Activated naive CD4-positive, alpha-beta T cell treated with anti-CD3 and anti-CD28 coated beads, Interleukin-2, amount 10 ng/mL, durations not matched to agents 7 days and 5 days (primary cell): ENCODE measurements around the gene PLK5.
"Not testable (repeated sequence)": the region's sequence is repeated elsewhere in the genome, so short reads cannot be mapped to it uniquely, and the experiment has no call there.

ENCODE experiments used
- CTCF ChIA-PET: fragments of 350-600 bp; sonication (Branson Sonifier 250); formaldehyde crosslinking; loops from one replicate; lab custom pipeline; 2021; ENCODE audit warnings: antibody characterized with exemption; lab: Charles Lee
- DNase-seq: peaks from one replicate; pipeline ENCODE4 v3.0.0-alpha.2; 2020
- H3K27ac Mint-ChIP-seq: one replicate; pipeline ENCODE4 v1.8.0; 2021; ENCODE audit warnings: mild to moderate bottlenecking, moderate library complexity, mixed read lengths
- H3K27me3 Mint-ChIP-seq: one replicate; pipeline ENCODE4 v1.8.0; 2021; ENCODE audit warnings: mild to moderate bottlenecking, mixed read lengths
- H3K36me3 Mint-ChIP-seq: one replicate; pipeline ENCODE4 v1.8.0; 2021; ENCODE audit warnings: mixed read lengths
- H3K4me1 Mint-ChIP-seq: one replicate; pipeline ENCODE4 v1.8.0; 2021; ENCODE audit warnings: mixed read lengths
- H3K4me3 Mint-ChIP-seq: one replicate; pipeline ENCODE4 v1.8.0; 2021; ENCODE audit warnings: mild to moderate bottlenecking, moderate library complexity, mixed read lengths
- H3K9me3 Mint-ChIP-seq: one replicate; pipeline ENCODE4 v1.8.0; 2021; ENCODE audit warnings: mixed read lengths

Gene PLK5

DNA sequence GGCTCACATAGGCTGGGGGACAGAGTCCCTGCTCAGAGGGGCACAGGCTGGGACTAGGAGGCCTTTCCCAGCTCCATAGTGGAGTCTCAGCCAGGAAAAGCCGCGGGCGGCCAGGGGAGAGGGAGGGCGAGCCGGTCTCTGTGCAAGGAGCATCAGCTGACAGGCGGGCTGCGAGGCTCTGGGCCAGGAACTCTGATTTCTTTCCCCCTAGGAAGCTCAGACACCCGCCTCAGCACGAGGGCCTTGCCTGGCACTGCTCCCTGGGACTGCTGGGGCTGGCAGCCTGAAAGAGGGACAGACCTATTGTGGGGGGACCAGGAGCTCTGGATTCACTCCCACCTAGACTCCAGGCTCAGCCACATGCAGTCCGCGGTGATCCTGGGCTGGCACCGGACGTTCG lies 2.2 kb upstream of the PLK5 start:
- Mint-ChIP-seq H3K4me3 (no peak overlapping the region), H3K9me3 (no peaks in the 10 kb centered on the region), H3K27ac (no peak overlapping the region), H3K4me1 (peaks cover 3% of the 10 kb centered on the region), H3K27me3 (peaks cover 77% of the 10 kb centered on the region), H3K36me3 (no peaks in the 10 kb centered on the region)
- DNase-seq: no peak
- CTCF ChIA-PET: no interaction called here

DNA sequence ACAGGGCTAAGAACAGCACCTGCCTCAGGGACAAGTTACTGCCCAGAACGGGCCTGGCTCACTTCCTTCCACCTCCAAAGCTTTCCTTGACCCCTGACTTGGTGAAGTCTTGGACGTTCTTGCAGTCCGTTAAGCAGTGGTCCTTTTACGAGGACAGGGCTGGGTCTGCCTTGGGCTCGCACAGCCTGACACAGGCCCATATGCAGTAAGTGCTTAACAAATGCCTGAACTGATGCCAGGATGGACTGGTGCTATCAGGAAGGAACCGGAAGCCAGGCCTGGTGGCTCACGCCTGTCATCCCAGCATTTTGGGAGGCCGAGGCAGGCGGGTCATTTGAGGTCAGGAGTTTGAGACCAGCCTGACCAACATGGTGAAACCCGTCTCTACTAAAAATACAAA lies 1.8 kb upstream of the PLK5 start:
- H3K4me1 Mint-ChIP-seq: peaks cover 3% of the 10 kb centered on the region
- no peaks in the 10 kb centered on the region for H3K36me3 Mint-ChIP-seq
- H3K4me3 Mint-ChIP-seq: no peak overlapping the region
- no peaks in the 10 kb centered on the region for H3K9me3 Mint-ChIP-seq
- peaks cover 76% of the 10 kb centered on the region for H3K27me3 Mint-ChIP-seq
- no peak for DNase-seq
- CTCF ChIA-PET: no interaction called here
- no peak overlapping the region for H3K27ac Mint-ChIP-seq

DNA sequence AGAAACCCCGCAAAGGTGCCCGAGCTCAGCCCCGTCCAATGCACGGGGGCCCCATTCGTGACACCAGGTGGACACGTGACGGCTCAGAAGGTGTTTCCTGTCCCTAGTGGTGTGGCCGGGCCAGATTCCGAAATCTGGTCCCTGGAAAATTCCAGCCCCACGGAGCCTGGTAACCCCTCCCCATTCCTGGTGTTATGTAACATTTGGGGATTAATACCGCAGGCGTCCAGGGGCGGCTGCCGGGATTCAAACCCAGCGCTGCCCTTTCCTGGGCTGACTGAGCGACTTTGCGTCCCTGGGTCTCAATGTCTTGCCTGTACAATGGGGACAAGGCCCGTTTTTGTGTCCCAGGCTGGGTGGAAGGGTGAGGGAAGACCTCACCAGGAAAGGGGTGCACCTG lies 1.0 kb upstream of the PLK5 start:
- Mint-ChIP-seq H3K27ac (no peak overlapping the region), H3K36me3 (no peaks in the 10 kb centered on the region), H3K4me1 (peaks cover 3% of the 10 kb centered on the region), H3K4me3 (no peak overlapping the region), H3K27me3 (peaks cover 73% of the 10 kb centered on the region), H3K9me3 (no peaks in the 10 kb centered on the region)
- DNase-seq: no peak
- CTCF ChIA-PET: interaction anchor here (0.6 kb wide), 1 partner anchor 9 kb away, joined by 3 read pairs; no protein-coding TSS in a partner anchor

DNA sequence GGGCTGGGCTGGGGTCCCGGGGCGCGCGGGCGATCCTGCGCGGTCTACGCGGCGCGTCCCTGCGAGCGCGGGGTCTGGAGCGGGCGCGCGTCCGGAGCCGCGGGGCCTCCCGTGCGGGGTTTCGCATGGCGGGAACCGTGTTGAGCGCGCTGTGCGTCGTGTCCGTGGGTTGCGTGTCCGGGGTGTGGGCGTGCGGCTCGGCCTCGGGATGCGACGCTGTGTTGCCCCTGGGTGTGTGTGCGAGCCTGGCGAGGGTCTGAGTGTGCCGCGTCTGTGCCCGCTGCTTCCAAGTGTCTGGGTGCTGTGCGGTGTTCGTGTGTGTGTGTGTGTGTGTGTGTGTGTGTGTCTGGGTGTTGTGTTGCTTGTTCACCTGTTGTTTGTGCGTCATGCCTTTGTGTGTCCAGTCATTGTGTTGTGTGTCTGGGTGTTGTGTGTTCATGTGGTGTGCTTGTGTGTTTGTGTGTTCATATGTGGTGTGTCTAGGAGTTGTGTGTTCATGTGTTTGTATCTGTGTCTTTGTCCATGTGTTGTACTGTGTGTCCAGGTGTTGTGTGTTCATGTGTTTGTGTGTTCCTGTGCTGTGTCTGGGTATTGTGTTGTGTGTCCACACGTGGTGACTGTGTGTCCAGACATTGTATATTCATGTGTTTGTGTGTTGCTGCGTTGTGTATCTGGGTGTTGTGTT lies 552 bp downstream of the PLK5 start:
- no peaks in the 10 kb centered on the region for H3K9me3 Mint-ChIP-seq
- H3K4me3 Mint-ChIP-seq: no peak overlapping the region
- H3K27ac Mint-ChIP-seq: no peak overlapping the region
- CTCF ChIA-PET: no interaction called here
- H3K36me3 Mint-ChIP-seq: no peaks in the 10 kb centered on the region
- H3K27me3 Mint-ChIP-seq: peaks cover 59% of the 10 kb centered on the region
- H3K4me1 Mint-ChIP-seq: peaks cover 3% of the 10 kb centered on the region
- DNase-seq: no peak

DNA sequence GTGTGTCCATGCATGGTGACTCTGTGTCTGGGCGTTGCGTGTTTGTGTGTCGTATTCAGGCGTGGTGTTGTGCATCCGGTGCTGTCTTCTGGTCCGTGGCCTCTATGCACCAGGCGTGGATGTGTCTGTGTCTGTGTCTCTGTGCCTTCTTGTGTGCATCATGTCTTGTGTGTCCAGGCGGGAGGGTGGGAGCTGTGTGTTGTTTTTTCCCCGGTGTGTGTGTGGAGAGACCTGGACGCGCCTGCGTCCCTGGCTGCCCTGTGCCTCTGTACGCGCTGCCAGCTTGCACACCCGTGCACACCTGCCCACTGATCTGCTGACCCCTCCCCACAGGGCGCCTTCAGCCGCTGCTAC lies 1.1 kb downstream of the PLK5 start:
- DNase-seq: no peak
- H3K4me3 Mint-ChIP-seq: no peak overlapping the region
- peaks cover 59% of the 10 kb centered on the region for H3K27me3 Mint-ChIP-seq
- no peaks in the 10 kb centered on the region for H3K36me3 Mint-ChIP-seq
- H3K9me3 Mint-ChIP-seq: no peaks in the 10 kb centered on the region
- CTCF ChIA-PET: no interaction called here
- H3K27ac Mint-ChIP-seq: no peak overlapping the region
- peaks cover 3% of the 10 kb centered on the region for H3K4me1 Mint-ChIP-seq

DNA sequence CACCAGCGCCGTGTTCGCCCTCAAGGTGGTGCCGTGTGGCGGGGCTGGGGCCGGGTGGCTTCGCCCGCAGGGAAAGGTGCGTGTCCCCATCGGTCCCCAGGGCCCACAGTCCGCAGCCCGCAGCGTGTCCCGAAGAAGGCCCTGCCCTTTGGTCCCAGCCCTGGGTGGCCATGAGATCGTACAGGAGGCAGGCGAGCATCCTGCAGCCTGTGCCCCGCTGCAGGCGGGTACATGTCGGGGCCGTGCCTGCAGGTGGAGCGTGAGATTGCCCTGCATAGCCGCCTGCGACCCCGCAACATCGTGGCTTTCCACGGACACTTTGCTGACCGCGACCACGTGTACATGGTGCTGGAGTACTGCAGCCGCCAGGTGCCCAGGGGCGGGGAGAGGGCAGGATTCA lies 1.5 kb downstream of the PLK5 start:
- CTCF ChIA-PET: no interaction called here
- peaks cover 3% of the 10 kb centered on the region for H3K4me1 Mint-ChIP-seq
- H3K27me3 Mint-ChIP-seq: peaks cover 58% of the 10 kb centered on the region
- no peak overlapping the region for H3K4me3 Mint-ChIP-seq
- no peaks in the 10 kb centered on the region for H3K36me3 Mint-ChIP-seq
- no peak for DNase-seq
- H3K27ac Mint-ChIP-seq: no peak overlapping the region
- H3K9me3 Mint-ChIP-seq: no peaks in the 10 kb centered on the region

DNA sequence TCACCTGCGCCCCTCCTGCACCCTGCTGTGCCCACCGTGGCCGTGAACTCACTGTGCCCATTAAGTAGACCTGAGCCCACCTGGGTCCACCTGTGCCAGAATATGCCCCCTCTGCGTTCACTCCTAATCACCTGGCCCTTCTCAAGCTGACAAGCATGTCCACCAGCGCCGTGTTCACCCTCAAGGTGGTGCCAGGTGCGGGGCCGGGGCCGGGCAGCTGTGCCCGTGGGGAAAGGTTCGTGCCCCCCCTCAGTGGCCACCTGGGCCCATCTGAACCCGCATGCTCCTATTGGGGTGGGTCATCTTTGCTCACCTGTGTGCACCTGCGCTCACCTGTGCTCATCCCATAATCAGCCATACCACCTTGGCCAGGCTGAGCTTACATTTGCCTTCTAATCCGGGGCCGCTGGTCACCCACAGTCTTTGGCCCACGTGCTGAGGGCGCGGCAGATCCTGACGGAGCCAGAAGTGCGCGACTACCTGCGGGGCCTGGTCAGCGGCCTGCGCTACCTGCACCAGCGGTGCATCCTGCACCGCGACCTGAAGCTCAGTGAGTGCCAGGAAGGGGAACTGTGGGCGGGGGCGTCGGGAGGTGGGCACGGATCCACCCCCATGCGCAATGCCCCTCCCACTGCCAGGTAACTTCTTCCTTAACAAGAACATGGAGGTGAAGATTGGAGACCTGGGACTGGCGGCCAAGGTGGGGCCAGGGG lies 2.3 kb downstream of the PLK5 start:
- no peaks in the 10 kb centered on the region for H3K36me3 Mint-ChIP-seq
- peaks cover 55% of the 10 kb centered on the region for H3K27me3 Mint-ChIP-seq
- DNase-seq: no peak
- CTCF ChIA-PET: no interaction called here
- no peaks in the 10 kb centered on the region for H3K9me3 Mint-ChIP-seq
- no peak overlapping the region for H3K4me3 Mint-ChIP-seq
- H3K27ac Mint-ChIP-seq: peak overlapping the region; percentile 33
- H3K4me1 Mint-ChIP-seq: peaks cover 3% of the 10 kb centered on the region

DNA sequence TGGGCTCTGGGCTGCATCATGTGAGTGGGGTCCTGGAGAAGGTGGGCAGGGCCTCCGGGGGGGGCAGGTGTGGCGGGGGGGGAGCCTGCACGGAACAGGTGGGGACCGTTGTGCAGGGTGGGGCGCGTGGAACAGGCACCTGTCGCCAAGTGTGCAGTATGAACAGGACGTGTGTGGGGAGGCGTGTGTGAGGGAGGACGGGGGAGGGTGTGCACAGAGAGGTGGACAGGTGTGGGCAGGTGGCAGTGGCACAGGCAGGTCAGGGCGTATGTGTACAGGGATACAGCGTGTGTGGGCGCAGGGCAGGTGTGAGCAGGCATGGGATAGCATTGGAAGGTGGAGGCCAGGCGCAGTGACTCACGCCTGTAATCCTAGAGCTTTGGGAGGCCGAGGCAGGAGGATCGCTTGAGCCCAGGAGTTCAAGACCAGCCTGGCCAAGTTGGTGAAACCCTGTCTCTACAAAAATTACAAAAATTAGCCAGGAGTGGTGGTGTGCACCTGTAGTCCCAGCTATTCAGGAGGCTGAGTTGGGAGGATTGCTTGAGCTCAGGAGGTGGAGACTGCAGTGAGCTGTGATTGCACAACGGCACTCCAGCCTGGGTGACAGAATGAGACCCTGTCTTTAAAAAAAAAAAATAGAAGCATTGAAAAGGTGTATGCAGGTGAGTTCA lies 3.2 kb downstream of the PLK5 start:
- Mint-ChIP-seq H3K4me1 (peaks cover 3% of the 10 kb centered on the region), H3K27me3 (peaks cover 46% of the 10 kb centered on the region), H3K27ac (no peak overlapping the region), H3K4me3 (no peak overlapping the region), H3K36me3 (no peaks in the 10 kb centered on the region), H3K9me3 (no peaks in the 10 kb centered on the region)
- no peak for DNase-seq
- CTCF ChIA-PET: interaction anchor here (1.3 kb wide), 1 partner anchor 19 kb away, joined by 3 read pairs; no protein-coding TSS in a partner anchor

DNA sequence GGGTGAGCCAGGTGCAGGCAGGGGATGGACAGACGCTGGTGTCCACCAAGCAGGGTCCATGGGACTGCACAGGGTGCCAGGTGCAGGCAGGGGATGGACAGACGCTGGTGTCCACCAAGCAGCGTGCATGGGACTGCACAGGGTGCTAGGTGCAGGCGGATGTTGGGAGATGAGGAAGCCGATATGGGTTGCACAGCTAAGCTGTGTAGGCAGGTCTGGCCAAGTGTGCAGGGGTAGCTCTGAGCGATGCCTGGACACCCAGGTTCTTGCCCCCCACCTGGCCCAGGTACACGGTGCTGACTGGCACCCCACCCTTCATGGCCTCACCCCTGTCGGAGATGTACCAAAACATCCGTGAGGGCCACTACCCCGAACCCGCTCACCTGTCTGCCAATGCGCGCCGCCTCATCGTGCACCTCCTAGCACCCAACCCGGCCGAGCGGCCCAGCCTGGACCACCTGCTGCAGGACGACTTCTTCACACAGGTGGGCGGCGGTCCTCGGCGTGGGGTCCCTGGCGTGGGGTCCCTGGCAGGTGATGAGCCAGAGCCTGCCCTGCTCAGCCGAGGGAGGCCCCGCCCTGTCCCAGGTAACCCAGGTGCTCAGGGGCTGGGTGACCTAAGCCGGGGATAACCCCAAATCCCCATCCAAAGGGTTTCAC lies 3.9 kb downstream of the PLK5 start:
- no peak for DNase-seq
- H3K36me3 Mint-ChIP-seq: no peaks in the 10 kb centered on the region
- H3K4me1 Mint-ChIP-seq: peaks cover 3% of the 10 kb centered on the region
- CTCF ChIA-PET: interaction anchor here (1.3 kb wide), 1 partner anchor 18 kb away, joined by 3 read pairs; no protein-coding TSS in a partner anchor
- no peaks in the 10 kb centered on the region for H3K9me3 Mint-ChIP-seq
- peaks cover 39% of the 10 kb centered on the region for H3K27me3 Mint-ChIP-seq
- no peak overlapping the region for H3K27ac Mint-ChIP-seq
- no peak overlapping the region for H3K4me3 Mint-ChIP-seq

DNA sequence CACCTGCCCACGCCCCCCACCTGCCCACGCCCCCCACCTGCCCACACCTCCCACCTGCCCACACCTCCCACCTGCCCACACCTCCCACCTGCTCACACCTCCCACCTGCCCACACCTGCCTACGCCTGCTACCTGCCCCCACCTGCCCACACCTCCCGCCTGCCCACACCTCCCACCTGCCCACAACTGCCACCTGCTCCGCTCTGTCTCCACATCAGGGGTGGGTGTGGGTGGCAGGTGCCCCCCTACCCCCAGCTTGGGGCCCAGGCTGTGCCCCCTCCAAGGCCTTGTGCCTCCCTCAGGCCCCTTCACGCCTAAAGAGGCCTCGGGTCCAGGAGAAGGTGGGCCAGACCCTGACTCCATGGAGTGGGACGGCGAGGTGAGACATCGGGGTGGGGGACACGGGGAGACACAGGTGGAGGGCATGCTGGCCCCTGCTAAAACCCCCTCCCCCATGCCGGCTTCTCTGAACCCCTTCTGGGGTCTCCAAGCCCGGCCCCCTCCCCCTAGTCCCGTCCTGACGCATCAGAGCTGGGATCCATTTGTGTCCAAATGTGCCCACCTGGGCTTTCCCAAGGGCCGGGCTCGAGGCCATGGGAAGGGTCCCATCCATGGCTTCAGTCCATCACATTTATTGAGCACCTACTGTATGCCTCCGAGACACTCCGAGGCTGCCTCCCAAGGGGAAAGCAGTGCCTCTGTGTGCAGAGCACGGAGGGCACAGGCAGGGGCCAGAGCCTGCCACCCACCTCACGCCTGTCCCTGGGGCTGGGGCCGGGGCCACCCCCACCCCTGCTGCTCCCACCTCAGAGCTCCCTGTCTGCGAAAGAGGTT lies 4.9 kb downstream of the PLK5 start:
- Mint-ChIP-seq H3K9me3 (no peaks in the 10 kb centered on the region), H3K27me3 (peaks cover 35% of the 10 kb centered on the region), H3K36me3 (no peaks in the 10 kb centered on the region), H3K27ac (no peak overlapping the region), H3K4me3 (no peak overlapping the region), H3K4me1 (peaks cover 3% of the 10 kb centered on the region)
- DNase-seq: no peak
- CTCF ChIA-PET: no interaction called here

DNA sequence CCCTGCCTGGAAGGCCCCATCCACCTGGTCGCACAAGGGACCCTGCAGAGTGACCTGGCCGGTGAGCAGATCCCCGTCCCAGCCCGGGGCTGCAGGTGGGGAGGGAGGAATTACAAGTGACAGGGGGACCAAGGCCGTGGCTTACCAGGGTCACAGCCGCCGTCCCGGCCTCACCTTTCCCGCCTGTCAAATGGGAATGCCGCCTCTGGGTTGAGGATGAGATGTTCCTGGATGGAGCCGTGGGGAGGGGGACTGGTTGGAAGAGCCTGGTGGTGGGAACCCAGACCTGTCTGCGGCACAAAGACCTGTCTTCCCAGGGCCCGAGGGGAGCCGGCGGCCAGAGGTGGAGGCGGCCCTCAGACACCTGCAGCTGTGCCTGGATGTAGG lies 5.5 kb downstream of the PLK5 start:
- Mint-ChIP-seq H3K27ac (no peak overlapping the region), H3K4me3 (no peak overlapping the region), H3K27me3 (peaks cover 32% of the 10 kb centered on the region), H3K36me3 (no peaks in the 10 kb centered on the region), H3K4me1 (peaks cover 2% of the 10 kb centered on the region), H3K9me3 (no peaks in the 10 kb centered on the region)
- CTCF ChIA-PET: no interaction called here
- DNase-seq: no peak

DNA sequence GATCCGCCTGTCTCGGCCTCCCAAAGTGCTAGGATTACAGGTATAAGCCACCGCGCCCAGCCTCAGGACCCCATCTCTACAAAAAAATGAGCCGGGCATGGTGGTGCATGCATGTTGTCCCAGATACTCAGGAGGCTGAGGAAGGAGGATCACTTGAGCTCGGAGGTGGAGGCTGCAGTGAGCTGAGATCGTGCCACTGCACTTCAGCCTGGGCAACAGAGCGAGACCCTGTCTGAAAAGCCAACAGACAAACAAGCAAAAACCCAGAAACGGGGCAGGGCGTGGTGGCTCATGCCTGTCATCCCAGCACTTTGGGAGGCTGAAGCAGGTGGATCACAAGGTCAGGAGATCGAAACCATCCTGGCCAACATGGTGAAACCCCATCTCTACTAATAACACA lies 7.0 kb downstream of the PLK5 start:
- H3K4me3 Mint-ChIP-seq, CTCF ChIA-PET, H3K36me3 Mint-ChIP-seq, H3K9me3 Mint-ChIP-seq, DNase-seq, H3K4me1 Mint-ChIP-seq: not testable (repeated sequence)
- Mint-ChIP-seq H3K27ac (peak overlapping the region; percentile 24), H3K27me3 (peaks cover 17% of the 10 kb centered on the region)

DNA sequence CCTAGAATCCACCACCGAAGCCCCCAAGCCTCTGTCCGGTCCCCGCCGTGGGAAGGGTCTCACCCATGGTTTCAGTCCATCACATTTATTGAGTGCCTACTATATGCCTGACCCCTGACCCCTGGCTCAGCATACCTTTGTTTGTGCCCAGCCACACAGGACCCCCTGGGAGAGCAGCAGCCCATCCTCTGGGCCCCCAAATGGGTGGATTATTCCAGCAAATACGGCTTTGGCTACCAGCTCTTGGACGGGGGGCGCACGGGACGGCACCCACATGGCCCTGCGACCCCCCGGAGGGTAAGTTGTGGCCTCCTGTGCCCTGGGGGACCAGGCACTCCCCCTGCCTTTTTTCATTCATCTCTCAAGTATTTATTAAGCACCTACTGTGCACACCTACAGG lies 7.7 kb downstream of the PLK5 start:
- CTCF ChIA-PET: no interaction called here
- Mint-ChIP-seq H3K27ac (no peak overlapping the region), H3K9me3 (no peaks in the 10 kb centered on the region), H3K36me3 (no peaks in the 10 kb centered on the region), H3K27me3 (peaks cover 10% of the 10 kb centered on the region), H3K4me1 (no peaks in the 10 kb centered on the region), H3K4me3 (no peak overlapping the region)
- no peak for DNase-seq

DNA sequence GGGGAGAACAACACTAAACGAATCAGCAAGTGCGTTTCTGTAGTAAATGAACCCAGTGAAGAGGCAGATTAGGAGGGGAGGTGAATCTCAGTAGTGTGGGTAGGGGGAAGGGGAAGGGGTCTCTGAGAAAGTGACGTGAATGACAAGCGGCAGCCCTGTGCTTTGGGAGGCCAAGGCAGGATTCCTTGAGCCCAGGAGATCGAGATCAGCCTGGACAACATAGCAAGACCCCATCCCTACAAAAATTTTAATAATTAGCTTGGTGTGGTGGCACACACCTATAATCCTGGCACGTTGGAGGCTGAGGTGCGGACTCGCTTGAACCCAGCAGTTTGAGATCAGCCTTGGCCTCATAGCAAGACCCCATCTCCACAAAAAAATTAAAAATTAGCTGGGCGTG lies 8.1 kb downstream of the PLK5 start:
- no peak overlapping the region for H3K27ac Mint-ChIP-seq
- no peaks in the 10 kb centered on the region for H3K9me3 Mint-ChIP-seq
- no peak overlapping the region for H3K4me3 Mint-ChIP-seq
- H3K36me3 Mint-ChIP-seq: no peaks in the 10 kb centered on the region
- no peak for DNase-seq
- CTCF ChIA-PET: no interaction called here
- H3K27me3 Mint-ChIP-seq: peaks cover 6% of the 10 kb centered on the region
- H3K4me1 Mint-ChIP-seq: no peaks in the 10 kb centered on the region
